IPS-15b (cell line): ENCODE data around the gene NDUFV1.
A peak's percentile ranks its signal among the peaks of the same experiment; 100 is the strongest.

Experiments
- H3K27me3 ChIP-seq: one replicate; pipeline ENCODE4 v1.6.1; 2013; ENCODE audit warnings: low read length; ENCODE audit not compliant: control insufficient read depth, insufficient read depth
- H3K36me3 ChIP-seq: one replicate; pipeline ENCODE4 v1.6.1; 2013; ENCODE audit warnings: low read length; ENCODE audit not compliant: control insufficient read depth, insufficient read depth
- H3K4me1 ChIP-seq: one replicate; pipeline ENCODE4 v1.6.1; 2013; ENCODE audit warnings: mild to moderate bottlenecking, low read length; ENCODE audit not compliant: control insufficient read depth, insufficient read depth
- H3K4me3 ChIP-seq: one replicate; pipeline ENCODE4 v1.5.1; 2013; ENCODE audit warnings: low read depth, low read length
- H3K9ac ChIP-seq: one replicate; pipeline ENCODE4 v1.6.1; 2013; ENCODE audit warnings: low read depth, mild to moderate bottlenecking, low read length
- H3K9me3 ChIP-seq: one replicate; pipeline ENCODE4 v1.6.1; 2013; ENCODE audit warnings: mild to moderate bottlenecking, low read length; ENCODE audit not compliant: control insufficient read depth, insufficient read depth

Gene NDUFV1

DNA sequence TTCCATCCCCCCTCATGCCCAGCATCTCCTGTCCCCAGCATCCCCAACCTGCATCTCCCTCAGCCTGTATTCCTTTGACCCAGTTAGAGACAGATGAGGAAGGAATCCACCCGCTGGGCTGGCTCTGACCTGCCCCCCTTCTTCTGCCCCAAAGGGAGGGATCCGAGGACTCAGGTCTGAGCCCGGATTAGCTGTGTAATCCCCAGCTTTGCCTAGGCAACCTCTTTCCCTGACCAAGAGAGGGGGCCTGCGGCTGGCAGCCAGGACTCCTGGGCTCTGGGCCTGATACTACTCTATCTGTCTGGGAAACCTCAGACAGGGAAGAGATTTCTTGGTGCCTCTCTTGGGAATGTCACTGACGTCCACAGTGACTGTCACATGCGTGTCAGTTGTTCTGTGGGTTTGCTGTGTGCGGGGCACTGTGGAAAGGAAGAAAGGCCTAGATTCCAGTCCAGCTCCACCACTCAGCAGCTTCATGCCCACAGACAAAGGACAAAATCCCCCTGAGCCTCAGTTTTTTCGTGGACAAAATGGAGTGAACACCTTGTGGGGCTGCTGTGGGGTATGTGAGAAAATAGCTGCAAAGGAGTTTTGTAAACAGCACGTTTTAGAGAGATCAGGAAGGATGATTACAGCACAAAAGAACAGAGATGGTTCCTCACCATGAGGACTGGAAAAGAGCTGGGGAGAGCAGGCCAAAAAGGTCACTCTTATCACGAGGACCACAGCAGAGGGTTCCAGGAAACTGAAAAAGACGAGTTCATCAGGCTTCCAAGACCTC, 1.3 kb upstream of the NDUFV1 start:
- Histone ChIP-seq H3K27me3 (peaks cover 2% of the 10 kb centered on the region), H3K9me3 (no peaks in the 10 kb centered on the region), H3K9ac (no peak overlapping the region), H3K4me1 (peaks cover 27% of the 10 kb centered on the region), H3K36me3 (peaks cover 21% of the 10 kb centered on the region), H3K4me3 (peak overlapping the region; percentile 88)

DNA sequence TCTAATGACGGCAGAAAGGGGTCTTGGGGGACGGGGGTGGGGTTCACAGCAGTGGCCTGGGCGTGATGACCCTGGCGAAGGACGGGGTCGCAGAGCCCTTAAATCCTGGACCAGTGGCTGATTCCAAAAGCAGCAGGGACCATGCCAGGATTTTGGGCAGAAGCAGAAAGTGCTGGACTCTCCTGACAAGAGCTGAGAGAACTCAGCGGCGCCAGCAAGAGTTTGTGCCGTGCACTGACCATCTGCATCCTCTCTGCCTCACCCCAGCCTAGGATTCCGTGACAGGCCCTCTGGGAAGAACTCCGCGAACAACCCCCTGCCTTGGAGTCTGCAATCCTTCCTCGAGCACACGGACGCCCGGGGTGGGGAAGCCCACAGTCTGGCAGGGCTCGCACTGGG, 644 bp upstream of the NDUFV1 start:
- H3K9ac ChIP-seq = peak overlapping the region; percentile 60
- H3K4me3 ChIP-seq = peak overlapping the region; percentile 88

DNA sequence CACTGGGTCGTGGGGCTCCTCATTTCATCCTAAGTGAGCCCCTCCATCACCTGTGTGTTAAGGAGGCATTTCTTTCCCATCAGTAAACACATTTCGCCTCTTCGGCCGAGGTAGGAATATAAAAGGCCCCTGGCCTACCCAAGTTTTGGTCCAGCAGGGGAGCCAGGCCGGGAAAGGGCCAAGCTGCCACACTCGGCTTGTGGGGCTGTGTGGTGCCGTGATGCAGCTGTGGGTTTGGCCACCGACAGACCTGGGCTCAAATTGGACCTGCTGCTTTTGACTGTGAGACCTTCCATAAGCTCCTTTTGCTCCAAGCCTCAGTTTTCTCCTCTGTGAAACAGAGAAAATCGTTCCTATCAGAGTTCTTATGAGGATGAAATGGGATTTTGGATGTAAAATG, 771 bp downstream of the NDUFV1 start:
- peaks cover 25% of the 10 kb centered on the region for H3K4me1 ChIP-seq
- H3K9ac ChIP-seq = peak overlapping the region; percentile 73
- H3K9me3 ChIP-seq = no peaks in the 10 kb centered on the region
- H3K4me3 ChIP-seq = peak overlapping the region; percentile 88
- peaks cover 34% of the 10 kb centered on the region for H3K36me3 ChIP-seq
- H3K27me3 ChIP-seq = peaks cover 2% of the 10 kb centered on the region

More for the DNA sequence above, 644 bp upstream of the NDUFV1 start:
- peaks cover 2% of the 10 kb centered on the region for H3K27me3 ChIP-seq
- peaks cover 27% of the 10 kb centered on the region for H3K4me1 ChIP-seq
- H3K36me3 ChIP-seq = peaks cover 27% of the 10 kb centered on the region
- H3K9me3 ChIP-seq = no peaks in the 10 kb centered on the region

DNA sequence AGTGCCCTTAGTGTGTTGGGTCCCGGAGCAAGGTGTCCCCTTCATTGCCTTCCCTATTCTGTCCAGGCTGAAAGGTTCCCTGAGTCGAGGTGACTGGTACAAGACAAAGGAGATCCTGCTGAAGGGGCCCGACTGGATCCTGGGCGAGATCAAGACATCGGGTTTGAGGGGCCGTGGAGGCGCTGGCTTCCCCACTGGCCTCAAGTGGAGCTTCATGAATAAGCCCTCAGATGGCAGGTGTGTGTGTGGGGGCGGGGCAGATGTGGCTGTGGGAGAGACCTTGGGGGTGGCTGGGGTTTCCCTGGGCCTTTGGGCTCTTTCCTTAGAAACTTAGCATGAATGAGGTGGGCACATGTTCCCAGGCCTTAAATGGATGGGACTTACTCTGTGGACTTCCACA, 1.8 kb downstream of the NDUFV1 start:
- Histone ChIP-seq H3K27me3 (peaks cover 2% of the 10 kb centered on the region), H3K9me3 (no peaks in the 10 kb centered on the region), H3K4me1 (peaks cover 19% of the 10 kb centered on the region), H3K4me3 (no peak overlapping the region), H3K36me3 (peaks cover 40% of the 10 kb centered on the region), H3K9ac (no peak overlapping the region)

DNA sequence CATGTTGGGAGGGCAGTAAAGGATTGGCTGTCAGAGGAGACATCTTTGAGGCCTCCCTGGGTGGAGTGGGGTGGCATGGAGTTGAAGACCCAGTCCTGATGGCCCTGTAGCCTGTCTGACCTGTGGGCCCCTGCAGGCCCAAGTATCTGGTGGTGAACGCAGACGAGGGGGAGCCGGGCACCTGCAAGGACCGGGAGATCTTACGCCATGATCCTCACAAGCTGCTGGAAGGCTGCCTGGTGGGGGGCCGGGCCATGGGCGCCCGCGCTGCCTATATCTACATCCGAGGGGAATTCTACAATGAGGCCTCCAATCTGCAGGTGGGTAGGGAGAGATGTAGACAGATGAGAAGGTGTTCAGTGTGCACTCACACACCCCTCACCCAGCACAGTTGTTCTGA, 2.6 kb downstream of the NDUFV1 start:
- Histone ChIP-seq H3K27me3 (peaks cover 2% of the 10 kb centered on the region), H3K9me3 (no peaks in the 10 kb centered on the region), H3K36me3 (peaks cover 41% of the 10 kb centered on the region), H3K9ac (no peak overlapping the region), H3K4me3 (no peak overlapping the region), H3K4me1 (peaks cover 20% of the 10 kb centered on the region)

DNA sequence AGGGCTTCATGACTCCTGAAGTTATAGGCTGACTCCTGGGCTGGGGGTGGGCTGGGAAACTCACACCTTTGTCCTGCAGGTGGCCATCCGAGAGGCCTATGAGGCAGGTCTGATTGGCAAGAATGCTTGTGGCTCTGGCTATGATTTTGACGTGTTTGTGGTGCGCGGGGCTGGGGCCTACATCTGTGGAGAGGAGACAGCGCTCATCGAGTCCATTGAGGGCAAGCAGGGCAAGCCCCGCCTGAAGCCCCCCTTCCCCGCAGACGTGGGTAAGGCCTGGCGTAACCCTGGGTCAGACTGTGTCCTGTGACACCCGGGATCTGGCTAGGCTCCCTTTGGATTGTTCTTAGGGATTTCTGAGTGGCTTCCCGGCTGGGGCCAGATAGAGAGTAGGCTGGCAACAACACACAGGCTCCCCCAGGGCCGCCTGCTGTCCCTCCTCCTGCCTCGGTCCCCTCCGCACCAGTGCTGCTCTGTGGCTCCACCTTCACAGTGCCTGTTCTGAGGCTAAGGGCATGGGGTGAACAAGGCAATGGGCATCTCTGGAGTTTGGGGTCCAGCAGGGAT, 3.6 kb downstream of the NDUFV1 start:
- Histone ChIP-seq H3K36me3 (peaks cover 41% of the 10 kb centered on the region), H3K9ac (no peak overlapping the region), H3K4me1 (peaks cover 15% of the 10 kb centered on the region), H3K9me3 (no peaks in the 10 kb centered on the region), H3K4me3 (no peak overlapping the region), H3K27me3 (no peaks in the 10 kb centered on the region)

DNA sequence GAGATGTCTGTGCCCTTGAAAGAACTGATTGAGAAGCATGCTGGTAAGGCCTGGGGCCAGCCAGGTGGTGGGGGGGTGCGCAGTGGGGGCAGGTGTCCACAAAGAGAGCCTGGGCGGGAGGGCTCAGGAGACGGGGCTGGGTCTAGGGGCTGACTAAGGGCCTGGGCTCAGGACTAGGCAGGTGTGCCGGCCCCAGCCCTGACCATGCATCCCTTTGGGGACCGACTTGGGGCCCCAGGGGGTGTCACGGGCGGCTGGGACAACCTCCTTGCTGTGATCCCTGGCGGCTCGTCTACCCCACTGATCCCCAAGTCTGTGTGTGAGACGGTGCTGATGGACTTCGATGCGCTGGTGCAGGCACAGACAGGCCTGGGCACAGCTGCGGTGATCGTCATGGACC, 4.4 kb downstream of the NDUFV1 start:
- Histone ChIP-seq H3K9ac (no peak overlapping the region), H3K4me3 (no peak overlapping the region), H3K9me3 (no peaks in the 10 kb centered on the region), H3K36me3 (peaks cover 41% of the 10 kb centered on the region), H3K4me1 (peaks cover 12% of the 10 kb centered on the region), H3K27me3 (no peaks in the 10 kb centered on the region)

DNA sequence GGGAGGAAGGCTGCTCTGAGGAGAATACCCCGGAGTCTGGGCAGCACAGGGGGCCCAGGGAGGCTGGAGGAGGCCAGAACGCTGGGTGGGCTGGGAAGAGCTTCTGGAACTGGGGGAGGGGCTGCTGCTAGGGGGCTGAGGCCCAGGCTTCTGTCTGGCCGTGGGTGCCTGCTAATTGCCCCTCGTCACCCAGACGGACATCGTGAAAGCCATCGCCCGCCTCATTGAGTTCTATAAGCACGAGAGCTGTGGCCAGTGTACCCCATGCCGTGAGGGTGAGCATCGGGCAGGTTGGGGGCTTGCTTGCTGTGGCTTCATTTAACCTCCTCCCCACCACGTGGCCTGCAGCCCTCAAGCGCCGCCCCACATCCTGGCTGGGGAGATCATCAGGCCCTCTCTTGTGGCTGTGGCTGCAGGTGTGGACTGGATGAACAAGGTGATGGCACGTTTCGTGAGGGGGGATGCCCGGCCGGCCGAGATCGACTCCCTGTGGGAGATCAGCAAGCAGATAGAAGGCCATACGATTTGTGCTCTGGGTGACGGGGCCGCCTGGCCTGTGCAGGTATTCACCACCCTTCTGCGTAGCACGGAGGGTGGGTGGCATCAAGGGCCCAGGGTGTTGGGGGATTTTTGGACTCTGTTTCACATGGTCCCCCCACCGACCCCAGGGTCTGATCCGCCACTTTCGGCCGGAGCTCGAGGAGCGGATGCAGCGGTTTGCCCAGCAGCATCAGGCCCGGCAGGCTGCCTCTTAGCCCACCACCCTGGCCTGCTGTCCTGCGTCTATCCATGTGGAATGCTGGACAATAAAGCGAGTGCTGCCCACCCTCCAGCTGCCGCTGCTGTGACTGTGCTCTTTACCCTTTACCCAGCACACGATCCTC, 5.2 kb downstream of the NDUFV1 start:
- Histone ChIP-seq H3K9ac (no peak overlapping the region), H3K36me3 (peaks cover 41% of the 10 kb centered on the region), H3K4me1 (peaks cover 16% of the 10 kb centered on the region), H3K4me3 (no peak overlapping the region), H3K9me3 (no peaks in the 10 kb centered on the region), H3K27me3 (no peaks in the 10 kb centered on the region)

DNA sequence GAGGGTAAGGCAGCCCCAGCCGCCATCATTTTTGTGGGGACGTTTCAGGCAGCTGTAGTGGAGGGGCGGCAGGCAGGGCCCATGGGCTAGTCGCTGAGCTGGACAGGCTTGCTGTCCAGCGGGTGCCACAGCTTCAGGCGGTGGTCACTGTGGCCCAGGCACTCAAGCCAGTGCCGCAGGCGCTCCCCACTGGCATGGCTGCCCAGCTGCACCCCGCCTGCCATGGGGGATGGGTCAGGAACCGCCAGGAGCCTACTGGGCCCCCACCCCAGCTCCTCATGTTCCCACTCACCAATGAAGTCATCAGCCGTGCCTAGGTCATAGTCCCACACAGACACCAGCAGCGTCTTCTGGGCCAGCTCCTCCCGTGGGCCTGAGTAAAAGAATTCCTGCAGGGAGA, 6.0 kb downstream of the NDUFV1 start:
- no peak overlapping the region for H3K9ac ChIP-seq
- peaks cover 41% of the 10 kb centered on the region for H3K36me3 ChIP-seq
- H3K9me3 ChIP-seq = no peaks in the 10 kb centered on the region
- peaks cover 21% of the 10 kb centered on the region for H3K4me1 ChIP-seq
- H3K27me3 ChIP-seq = peaks cover 4% of the 10 kb centered on the region
- no peak overlapping the region for H3K4me3 ChIP-seq

DNA sequence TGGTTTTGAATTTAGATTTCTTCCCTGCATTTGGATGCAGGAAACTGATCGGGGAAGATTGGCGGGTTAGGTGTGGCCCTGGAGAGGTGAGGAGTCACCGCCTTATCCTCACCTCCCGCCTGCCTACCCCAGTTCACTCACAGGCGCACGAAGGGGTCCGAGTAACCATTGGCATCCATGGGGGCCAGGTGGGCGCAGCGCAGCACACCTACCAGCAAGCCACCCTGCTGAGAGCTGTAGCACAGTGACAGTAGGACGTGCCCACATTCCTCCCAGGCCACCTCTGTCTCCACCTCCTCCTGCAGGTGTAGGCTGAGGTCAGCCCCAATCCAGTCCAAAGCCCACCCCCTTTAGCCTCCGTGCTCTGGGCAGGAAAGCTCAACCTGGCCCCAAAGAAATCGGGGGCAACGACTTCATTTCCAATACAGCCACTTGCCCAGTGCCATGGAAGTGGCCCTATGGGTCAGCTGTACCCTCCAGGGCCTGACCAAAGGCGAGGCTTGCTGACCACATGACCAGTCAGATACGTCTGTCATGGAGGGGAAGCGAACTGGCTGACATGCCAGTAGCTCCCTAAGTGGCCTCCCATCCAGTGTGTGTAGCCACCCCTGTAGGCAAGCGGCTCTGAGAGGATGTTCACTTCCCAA, 6.7 kb downstream of the NDUFV1 start:
- peak overlapping the region; percentile 35 for H3K4me3 ChIP-seq
- H3K27me3 ChIP-seq = peaks cover 8% of the 10 kb centered on the region
- H3K9me3 ChIP-seq = no peaks in the 10 kb centered on the region
- peaks cover 24% of the 10 kb centered on the region for H3K4me1 ChIP-seq
- H3K9ac ChIP-seq = no peak overlapping the region
- peaks cover 38% of the 10 kb centered on the region for H3K36me3 ChIP-seq

DNA sequence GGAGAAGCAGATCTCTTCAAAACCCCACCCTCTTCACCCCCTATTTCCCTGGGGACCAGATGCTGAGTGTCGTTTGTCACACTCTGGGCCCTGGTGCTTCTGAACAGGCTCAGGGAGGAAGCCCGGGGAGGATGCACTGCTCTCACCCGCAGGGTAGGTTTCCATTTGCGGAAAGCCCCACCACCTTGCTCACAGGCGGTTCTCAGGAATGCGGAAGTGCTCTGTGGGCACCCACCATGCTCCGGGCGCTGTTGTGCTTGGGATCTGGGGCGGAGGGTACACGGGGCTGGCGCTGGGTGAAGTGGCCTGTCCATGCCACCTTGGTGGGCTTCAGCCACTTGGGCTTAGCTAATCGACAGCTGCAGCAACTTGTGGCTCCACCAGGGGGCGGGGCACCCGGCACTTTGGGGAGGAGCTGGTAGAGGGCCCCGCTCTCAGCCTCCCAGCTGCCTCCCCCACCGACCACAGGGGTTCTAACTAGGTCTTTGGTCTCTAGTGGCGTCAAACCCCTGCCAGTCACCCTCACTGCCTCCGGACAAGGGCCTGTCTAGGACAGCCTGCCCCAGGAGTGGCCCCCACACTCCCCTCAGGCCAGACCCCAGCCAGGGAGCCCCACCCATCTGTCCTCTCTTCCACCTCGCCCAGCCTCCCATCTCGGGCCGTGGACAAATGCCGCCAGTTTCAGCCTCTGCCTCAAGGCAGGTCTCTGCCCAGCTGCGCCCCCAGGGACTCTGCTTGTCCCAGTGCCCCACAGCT, 7.4 kb downstream of the NDUFV1 start:
- peak overlapping the region; percentile 35 for H3K4me3 ChIP-seq
- peaks cover 8% of the 10 kb centered on the region for H3K27me3 ChIP-seq
- peaks cover 24% of the 10 kb centered on the region for H3K4me1 ChIP-seq
- peaks cover 31% of the 10 kb centered on the region for H3K36me3 ChIP-seq
- H3K9me3 ChIP-seq = no peaks in the 10 kb centered on the region
- H3K9ac ChIP-seq = peak overlapping the region; percentile 37
